ENCODE data around the gene DLGAP5. TPM values are rescaled to one million over a fixed set of nuclear protein-coding genes. Genes with fewer than 3 reads are reported as not detected.

Gene DLGAP5
- total RNA-seq, 1 donor from 2014 or later = 23.0 TPM

GRCh38 chr14:55128386-55129085 is 62.8 kb downstream of the DLGAP5 start:
- peaks cover 23% of the 10 kb centered on the region for H3K4me1 Mint-ChIP-seq
- peak overlapping the region; percentile 39 for H3K27ac Mint-ChIP-seq
- peaks cover 29% of the 10 kb centered on the region for H3K27me3 Mint-ChIP-seq (ENCODE audit: low read depth)
- no peak for DNase-seq (ENCODE audit: low spot score in 2 of 2, unreplicated experiment in 2 of 2)
- no peaks in the 10 kb centered on the region for H3K9me3 Mint-ChIP-seq
- H3K4me3 Mint-ChIP-seq = peak overlapping the region; percentile 70
- no peak for TF ChIP-seq CTCF (IDR thresholded peaks at IDR 0.05; ENCODE audit: unreplicated experiment)
- no peaks in the 10 kb centered on the region for H3K36me3 Mint-ChIP-seq

GRCh38 chr14:55127460-55127951 is 63.9 kb downstream of the DLGAP5 start:
- H3K4me1 Mint-ChIP-seq = peaks cover 33% of the 10 kb centered on the region
- no peak for DNase-seq (ENCODE audit: low spot score in 2 of 2, unreplicated experiment in 2 of 2)
- no peaks in the 10 kb centered on the region for H3K36me3 Mint-ChIP-seq
- no peak overlapping the region for H3K4me3 Mint-ChIP-seq
- no peak for TF ChIP-seq CTCF (IDR thresholded peaks at IDR 0.05; ENCODE audit: unreplicated experiment)
- no peak overlapping the region for H3K27ac Mint-ChIP-seq
- H3K9me3 Mint-ChIP-seq = no peaks in the 10 kb centered on the region
- peaks cover 29% of the 10 kb centered on the region for H3K27me3 Mint-ChIP-seq (ENCODE audit: low read depth)

GRCh38 chr14:55126932-55127459 is 64.4 kb downstream of the DLGAP5 start:
- H3K27me3 Mint-ChIP-seq (ENCODE audit: low read depth) = peaks cover 29% of the 10 kb centered on the region
- peaks cover 38% of the 10 kb centered on the region for H3K4me1 Mint-ChIP-seq

GRCh38 chr14:55126034-55126433 is 65.4 kb downstream of the DLGAP5 start:
- no peak overlapping the region for H3K4me3 Mint-ChIP-seq
- no peaks in the 10 kb centered on the region for H3K9me3 Mint-ChIP-seq
- no peaks in the 10 kb centered on the region for H3K36me3 Mint-ChIP-seq
- peaks cover 47% of the 10 kb centered on the region for H3K4me1 Mint-ChIP-seq
- DNase-seq (ENCODE audit: low spot score in 2 of 2, unreplicated experiment in 2 of 2) = no peak
- no peak for TF ChIP-seq CTCF (IDR thresholded peaks at IDR 0.05; ENCODE audit: unreplicated experiment)
- H3K27me3 Mint-ChIP-seq (ENCODE audit: low read depth) = peaks cover 21% of the 10 kb centered on the region
- H3K27ac Mint-ChIP-seq = no peak overlapping the region

More at GRCh38 chr14:55126932-55127459, 64.4 kb downstream of the DLGAP5 start:
- no peak for TF ChIP-seq CTCF (IDR thresholded peaks at IDR 0.05; ENCODE audit: unreplicated experiment)
- no peak overlapping the region for H3K27ac Mint-ChIP-seq
- no peak for DNase-seq (ENCODE audit: low spot score in 2 of 2, unreplicated experiment in 2 of 2)
- H3K36me3 Mint-ChIP-seq = no peaks in the 10 kb centered on the region
- no peaks in the 10 kb centered on the region for H3K9me3 Mint-ChIP-seq
- no peak overlapping the region for H3K4me3 Mint-ChIP-seq

GRCh38 chr14:55125403-55125802 is 66.0 kb downstream of the DLGAP5 start:
- no peak for TF ChIP-seq CTCF (IDR thresholded peaks at IDR 0.05; ENCODE audit: unreplicated experiment)
- Mint-ChIP-seq H3K27ac (no peak overlapping the region), H3K4me3 (no peak overlapping the region), H3K36me3 (no peaks in the 10 kb centered on the region), H3K27me3 (ENCODE audit: low read depth) (peaks cover 16% of the 10 kb centered on the region), H3K4me1 (peaks cover 53% of the 10 kb centered on the region), H3K9me3 (no peaks in the 10 kb centered on the region)
- no peak for DNase-seq (ENCODE audit: low spot score in 2 of 2, unreplicated experiment in 2 of 2)
